GM18508 (cell line): ENCODE measurements around the gene PROS1.
"Not testable (repeated sequence)": the region's sequence is repeated elsewhere in the genome, so short reads cannot be mapped to it uniquely, and the experiment has no call there.

ENCODE experiments used
- ATAC-seq: cut with Tn5 transposase; IDR thresholded peaks from one replicate; pipeline ENCODE4 v1.9.1; 2021; ENCODE audit warnings: moderate number of reproducible peaks; ENCODE audit not compliant: insufficient read depth, unreplicated experiment

Gene PROS1

DNA sequence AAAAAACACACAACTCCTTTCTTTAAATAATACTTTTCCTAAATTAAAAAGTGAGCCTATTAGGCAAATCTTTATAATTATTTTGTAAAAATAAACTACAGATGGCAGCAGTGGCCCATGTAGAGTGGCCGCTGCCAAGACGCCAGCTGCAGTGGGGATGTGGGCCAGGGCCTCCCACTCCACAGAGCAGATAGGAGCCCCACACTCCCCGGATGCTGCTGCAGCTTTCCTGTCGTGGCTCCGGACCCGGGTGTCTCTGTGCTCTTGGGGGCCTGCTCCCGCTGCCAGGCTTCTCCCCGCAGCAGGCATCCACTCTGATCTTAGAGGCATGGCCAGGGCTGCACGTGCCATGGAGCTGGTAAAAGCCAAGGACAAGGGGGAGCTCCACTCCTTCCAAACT is 67.5 kb downstream of the PROS1 start:
- no peak for ATAC-seq

GRCh38 chr3:93904568-93904967 is 69.1 kb downstream of the PROS1 start:
- no peak for ATAC-seq

- not testable (repeated sequence) for ATAC-seq
Measured at GRCh38 chr3:93878250-93879017, 95.3 kb downstream of the PROS1 start.

DNA sequence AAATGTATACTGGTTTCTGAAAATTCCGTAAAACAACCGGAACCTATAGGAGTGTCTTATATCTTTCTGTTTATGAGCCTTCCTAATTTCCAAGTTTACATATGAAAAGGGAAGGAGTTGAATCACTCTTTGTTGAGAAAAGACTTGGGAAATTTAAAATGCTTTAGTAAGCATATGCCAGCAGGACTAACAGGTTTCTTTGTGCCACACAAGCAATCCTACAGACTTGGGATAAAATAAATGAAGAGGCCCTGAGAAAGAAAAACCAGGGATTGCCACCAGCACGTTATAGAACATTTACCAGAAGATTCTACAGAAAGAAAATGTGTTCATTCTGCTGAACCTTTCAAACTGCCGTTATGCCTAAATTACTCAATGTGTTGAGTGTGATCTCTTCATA is 96.3 kb downstream of the PROS1 start:
- ATAC-seq, result not testable (repeated sequence)

DNA sequence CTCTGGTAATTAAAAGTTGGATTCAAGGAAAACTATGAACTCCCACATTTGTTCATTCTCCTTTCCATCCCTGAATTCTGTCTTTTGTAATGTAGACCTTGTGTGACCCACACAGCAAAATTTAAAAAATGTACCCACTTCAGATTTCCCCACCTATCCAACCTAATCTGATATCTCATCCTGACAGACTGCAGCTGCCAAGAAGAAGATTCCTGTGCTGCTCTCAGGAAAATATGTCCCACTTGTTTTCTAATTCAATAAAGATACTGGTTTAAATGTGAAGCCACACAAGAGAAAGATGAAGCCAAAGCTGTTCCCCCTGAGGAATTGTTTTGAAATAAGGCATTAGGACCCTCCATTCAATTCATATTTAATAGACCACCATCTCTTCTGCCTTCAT is 100.3 kb downstream of the PROS1 start:
- ATAC-seq, result not testable (repeated sequence)

DNA sequence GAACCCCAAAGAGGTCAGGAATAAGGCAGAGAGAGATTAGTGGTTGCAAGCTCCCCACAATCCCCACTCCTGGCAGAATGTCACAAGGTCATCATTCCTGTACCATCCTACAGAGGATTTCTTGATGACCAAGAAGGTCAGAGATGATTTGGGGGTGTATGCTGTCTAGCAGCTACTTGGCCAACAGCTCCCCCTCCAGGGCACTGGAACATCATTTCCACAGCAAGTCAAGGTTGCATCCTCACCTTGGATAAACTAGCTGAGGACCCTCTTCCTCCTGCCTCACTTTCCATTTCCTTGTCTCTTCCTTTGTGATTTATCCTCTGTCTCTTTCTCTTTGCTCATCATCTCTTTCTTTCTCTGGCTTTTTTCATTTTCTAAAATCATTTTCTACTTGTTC is 106.3 kb downstream of the PROS1 start:
- ATAC-seq, result no peak

- no peak for ATAC-seq
Measured at GRCh38 chr3:93861017-93861416, 112.7 kb downstream of the PROS1 start.

DNA sequence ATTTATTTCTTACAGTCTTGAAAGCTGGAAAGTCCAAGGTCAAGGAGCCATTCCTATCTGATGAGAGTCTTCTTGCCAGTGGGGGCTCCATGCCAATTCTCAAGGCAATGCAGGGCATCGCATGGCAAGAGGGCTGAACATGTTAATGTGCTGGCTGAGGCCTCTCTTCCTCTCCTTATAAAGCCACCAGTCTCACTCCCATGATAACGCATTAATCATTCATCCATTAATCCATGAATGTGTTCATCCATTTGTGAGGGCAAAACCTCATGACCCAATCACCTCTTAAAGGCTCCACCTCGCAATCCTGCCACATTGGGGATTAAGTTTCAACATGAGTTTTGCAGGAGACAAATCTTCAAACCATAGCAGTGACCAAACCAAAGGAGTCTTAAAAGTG is 118.3 kb downstream of the PROS1 start:
- no peak for ATAC-seq

GRCh38 chr3:93852228-93852627 is 121.5 kb downstream of the PROS1 start:
- ATAC-seq, result not testable (repeated sequence)

DNA sequence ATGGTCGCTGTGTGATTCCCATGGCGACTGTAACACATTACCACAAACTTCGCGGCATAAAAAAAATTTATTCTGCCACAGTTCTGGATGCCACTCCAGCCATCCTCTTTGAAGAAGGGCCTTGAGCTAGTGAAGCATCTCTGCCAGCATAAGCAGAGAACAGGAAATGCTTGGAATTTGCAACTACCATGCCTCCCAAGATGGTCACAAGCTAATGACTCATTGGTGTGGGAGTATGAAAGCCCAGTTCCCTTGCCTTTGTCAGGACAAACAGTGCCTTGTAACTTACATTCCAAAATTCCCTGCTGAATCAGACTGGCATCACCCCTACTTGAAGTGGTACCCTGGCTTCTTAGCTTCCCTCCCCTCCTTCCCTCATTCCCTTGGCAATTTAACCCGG is 129.7 kb downstream of the PROS1 start:
- no peak for ATAC-seq

GRCh38 chr3:93839193-93839592 is 134.5 kb downstream of the PROS1 start:
- not testable (repeated sequence) for ATAC-seq
